Measurements from ENCODE around the gene PTGIR.

Gene PTGIR

DNA sequence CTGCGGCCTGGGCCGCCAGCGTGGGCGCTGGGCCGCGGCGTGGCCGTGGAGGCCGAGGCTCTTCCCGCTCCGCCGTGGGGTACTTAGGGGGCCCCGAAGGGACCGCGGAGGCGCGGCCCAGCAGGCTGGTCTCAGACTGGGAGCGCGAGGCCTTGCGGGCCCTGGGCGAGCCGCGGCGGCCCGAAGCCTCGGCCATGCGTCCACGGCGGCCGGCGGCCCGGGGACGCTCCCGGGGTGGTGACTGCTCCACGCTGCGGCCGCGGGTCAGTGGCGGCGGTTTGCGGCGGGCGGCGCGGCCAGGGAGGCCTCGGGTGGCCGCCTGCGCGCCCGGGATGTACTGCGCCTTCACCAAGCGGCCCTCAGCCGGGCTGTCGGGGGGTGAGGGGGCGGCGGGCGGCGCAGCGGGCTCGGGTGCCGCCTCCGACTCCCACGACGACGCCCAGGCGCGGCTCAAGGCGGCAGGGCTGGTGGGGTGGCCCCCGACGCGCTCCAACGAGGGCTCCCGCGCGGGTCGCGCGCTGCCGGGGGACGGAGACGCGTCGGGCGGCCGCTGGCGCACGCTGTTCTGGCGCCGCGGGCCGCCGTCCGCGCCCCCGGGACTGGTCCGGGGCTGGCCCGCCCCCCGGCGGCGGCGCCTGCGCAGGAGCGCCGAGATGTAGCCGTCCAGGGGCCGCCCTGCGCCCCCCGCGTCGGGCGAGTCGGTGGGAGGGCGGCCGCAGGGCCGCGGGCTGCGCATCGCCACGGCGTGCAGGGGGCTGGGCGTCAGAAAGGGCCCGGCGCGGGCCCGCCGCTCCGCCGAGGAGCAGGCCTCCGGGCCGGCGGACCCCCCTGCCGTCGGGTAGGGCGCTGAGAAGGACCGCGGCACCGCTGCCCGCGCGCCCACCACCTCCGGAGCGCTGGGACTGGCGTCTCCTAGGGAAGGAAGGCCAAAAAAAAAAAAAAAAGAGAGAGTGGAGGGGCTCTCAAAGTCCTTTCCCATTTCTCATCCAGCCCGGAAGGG is 24.4 kb upstream of the PTGIR start:
- no peak for DNase-seq (ENCODE audit: low read depth)
- TF ChIP-seq, protein P1, sequence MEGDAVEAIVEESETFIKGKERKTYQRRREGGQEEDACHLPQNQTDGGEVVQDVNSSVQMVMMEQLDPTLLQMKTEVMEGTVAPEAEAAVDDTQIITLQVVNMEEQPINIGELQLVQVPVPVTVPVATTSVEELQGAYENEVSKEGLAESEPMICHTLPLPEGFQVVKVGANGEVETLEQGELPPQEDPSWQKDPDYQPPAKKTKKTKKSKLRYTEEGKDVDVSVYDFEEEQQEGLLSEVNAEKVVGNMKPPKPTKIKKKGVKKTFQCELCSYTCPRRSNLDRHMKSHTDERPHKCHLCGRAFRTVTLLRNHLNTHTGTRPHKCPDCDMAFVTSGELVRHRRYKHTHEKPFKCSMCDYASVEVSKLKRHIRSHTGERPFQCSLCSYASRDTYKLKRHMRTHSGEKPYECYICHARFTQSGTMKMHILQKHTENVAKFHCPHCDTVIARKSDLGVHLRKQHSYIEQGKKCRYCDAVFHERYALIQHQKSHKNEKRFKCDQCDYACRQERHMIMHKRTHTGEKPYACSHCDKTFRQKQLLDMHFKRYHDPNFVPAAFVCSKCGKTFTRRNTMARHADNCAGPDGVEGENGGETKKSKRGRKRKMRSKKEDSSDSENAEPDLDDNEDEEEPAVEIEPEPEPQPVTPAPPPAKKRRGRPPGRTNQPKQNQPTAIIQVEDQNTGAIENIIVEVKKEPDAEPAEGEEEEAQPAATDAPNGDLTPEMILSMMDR (conservative IDR thresholded peaks at IDR 0.05; ENCODE audit: low read depth, low read length): no peak
- no peak overlapping the region for H3K4me3 ChIP-seq (ENCODE audit: low read depth, low read length)

- no peak overlapping the region for H3K4me3 ChIP-seq (ENCODE audit: low read depth, low read length)
- DNase-seq (ENCODE audit: low read depth): no peak
- TF ChIP-seq, protein P1 (conservative IDR thresholded peaks at IDR 0.05; ENCODE audit: low read depth, low read length): no peak
Observed at GRCh38 chr19:46648060-46648960, 23.4 kb upstream of the PTGIR start.

- TF ChIP-seq, protein P1 (conservative IDR thresholded peaks at IDR 0.05; ENCODE audit: low read depth, low read length): no peak
- no peak overlapping the region for H3K4me3 ChIP-seq (ENCODE audit: low read depth, low read length)
- DNase-seq (ENCODE audit: low read depth): no peak
Observed at GRCh38 chr19:46646402-46646801, 21.5 kb upstream of the PTGIR start.

- H3K4me3 ChIP-seq (ENCODE audit: low read depth, low read length): no peak overlapping the region
- TF ChIP-seq, protein P1 (conservative IDR thresholded peaks at IDR 0.05; ENCODE audit: low read depth, low read length): no peak
- no peak for DNase-seq (ENCODE audit: low read depth)
Observed at GRCh38 chr19:46644720-46645119, 19.8 kb upstream of the PTGIR start.

GRCh38 chr19:46640656-46641055 is 15.8 kb upstream of the PTGIR start:
- DNase-seq (ENCODE audit: low read depth): no peak

GRCh38 chr19:46639358-46640182 is 14.7 kb upstream of the PTGIR start:
- TF ChIP-seq, protein P1 (conservative IDR thresholded peaks at IDR 0.05; ENCODE audit: low read depth, low read length): no peak
- peak overlapping the region; percentile 50 for H3K4me3 ChIP-seq (ENCODE audit: low read depth, low read length)
- peak; percentile 52 for DNase-seq (ENCODE audit: low read depth)

More at GRCh38 chr19:46640656-46641055, 15.8 kb upstream of the PTGIR start:
- no peak overlapping the region for H3K4me3 ChIP-seq (ENCODE audit: low read depth, low read length)
- TF ChIP-seq, protein P1 (conservative IDR thresholded peaks at IDR 0.05; ENCODE audit: low read depth, low read length): no peak

Data from choroid plexus epithelial cell (primary cell).